ENCODE measurements around the gene WTIP. TPM values are rescaled to one million over a fixed set of nuclear protein-coding genes. Genes with fewer than 3 reads are reported as not detected.

Gene WTIP
- 37.2 and 43.2 TPM in 2 replicates for total RNA-seq

GRCh38 chr19:34480971-34481841 is at the start of gene WTIP:
Gene WTIP, plus strand, starts transcription at chr19:34481758. Its CDS starts 217 bp downstream, at chr19:34481975.

Other genes with a start within 250 kb of the WTIP start
- 27.5 and 29.5 TPM in 2 replicates for gene GARRE1, start 227.2 kb upstream of the WTIP start, total RNA-seq
- gene GPI, start 116.6 kb upstream of the WTIP start, total RNA-seq = 123 and 256 TPM in 2 replicates
- 14.7 and 16.8 TPM in 2 replicates for gene PDCD2L, start 77.4 kb upstream of the WTIP start, total RNA-seq
- 96.1 and 113 TPM in 2 replicates for gene UBA2, start 53.4 kb upstream of the WTIP start, total RNA-seq
- 0.09 and 0.27 TPM in 2 replicates for gene SCGB2B2, start 195.4 kb downstream of the WTIP start, total RNA-seq
- 11.7 and 15.5 TPM in 2 replicates for gene ZNF302, start 195.9 kb downstream of the WTIP start, total RNA-seq